ENCODE measurements around the gene LKAAEAR1.

The LKAAEAR1 gene

DNA sequence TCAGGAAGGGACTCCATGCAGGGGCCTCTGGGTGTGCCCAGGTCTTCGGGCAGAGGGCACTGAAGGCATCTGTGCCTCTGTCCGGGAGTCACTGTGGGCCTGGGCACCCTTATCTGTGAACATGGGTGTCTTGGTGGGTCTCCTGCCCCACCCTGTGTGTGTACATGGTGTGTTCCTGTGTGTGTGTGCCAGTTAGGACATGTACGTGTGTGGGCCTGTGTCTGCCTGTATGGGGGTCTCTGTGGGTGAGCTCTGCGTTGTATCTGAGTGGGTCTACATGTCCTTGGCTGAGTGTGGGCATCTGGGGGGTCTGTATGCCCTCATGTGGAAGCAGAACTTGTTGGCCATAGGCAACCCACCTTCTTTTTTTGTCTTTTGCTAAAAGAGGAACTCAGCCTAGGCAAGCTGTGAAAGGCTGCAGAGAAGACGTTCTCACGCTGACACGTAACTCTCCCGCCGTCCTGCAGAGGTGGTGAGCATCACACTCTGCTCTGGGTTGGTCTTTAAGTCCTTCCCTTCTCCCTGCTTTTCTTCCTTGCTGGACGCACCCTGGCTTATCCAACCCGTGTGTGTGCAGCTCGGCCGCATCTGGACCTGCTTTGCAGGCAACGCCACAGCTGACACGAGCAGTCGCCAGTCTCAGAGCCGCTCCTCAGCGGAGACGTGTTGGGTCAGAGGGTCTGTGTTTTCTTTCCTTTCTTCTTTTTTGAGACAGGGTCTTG is 23.7 kb upstream of the LKAAEAR1 start:
- TF ChIP-seq FOXM1 (IDR thresholded peaks at IDR 0.05; ENCODE audit: borderline replicate concordance, low read depth) (no peak), ZBTB7A (IDR thresholded peaks at IDR 0.05; ENCODE audit: low read depth) (no peak), TAF1 (IDR thresholded peaks at IDR 0.05; ENCODE audit: low read depth) (no peak)

DNA sequence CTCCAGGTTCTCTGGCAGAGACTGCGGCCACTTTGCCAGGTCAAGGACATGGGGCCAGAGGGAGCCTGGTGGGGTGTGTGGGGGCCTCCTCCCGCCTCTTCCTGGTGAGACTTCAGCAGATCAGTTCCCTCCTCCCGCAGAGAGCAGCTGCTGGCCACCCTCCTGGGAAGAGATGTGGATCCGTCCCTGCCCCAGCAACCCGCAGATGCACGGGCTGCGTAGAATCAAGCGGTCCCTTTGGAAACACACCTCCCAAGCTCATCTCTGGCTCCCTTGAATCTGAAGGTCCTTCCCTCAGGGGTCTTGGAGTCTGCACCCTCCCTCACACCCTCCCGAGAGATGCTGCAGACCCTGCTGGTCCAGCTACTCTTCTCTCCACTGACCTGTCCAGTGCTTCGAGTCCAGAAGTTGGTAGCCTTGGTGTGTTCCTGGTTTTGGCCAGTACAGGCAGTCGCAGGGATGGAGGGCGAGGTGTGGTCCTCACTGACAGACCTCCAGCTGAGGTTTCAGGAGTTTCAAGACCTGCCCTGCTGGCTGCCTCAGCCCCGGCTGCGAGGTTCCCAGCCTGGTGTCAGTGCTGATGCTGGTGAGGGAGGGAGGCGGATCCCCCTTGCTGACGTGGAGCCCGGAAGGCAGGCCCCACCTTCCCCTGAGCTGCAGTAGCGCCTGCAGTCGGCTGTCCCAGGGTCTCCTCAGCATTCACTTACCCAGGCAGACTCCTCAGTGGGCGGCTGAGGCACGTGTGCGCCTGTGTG is 23.0 kb upstream of the LKAAEAR1 start, which contains the start of gene NPBWR2:
TSS of gene NPBWR2 (minus strand) at position 585 of the 755 bp plus-strand sequence. CDS start 734 bp downstream, outside the sequence.
- no peak for TF ChIP-seq TEAD4 (IDR thresholded peaks at IDR 0.05)
- TF ChIP-seq FOXM1 (IDR thresholded peaks at IDR 0.05; ENCODE audit: borderline replicate concordance, low read depth): no peak
- TF ChIP-seq ZBTB7A (IDR thresholded peaks at IDR 0.05; ENCODE audit: low read depth): no peak
- no peak for TF ChIP-seq RAD21 (IDR thresholded peaks at IDR 0.05; ENCODE audit: low read depth)

DNA sequence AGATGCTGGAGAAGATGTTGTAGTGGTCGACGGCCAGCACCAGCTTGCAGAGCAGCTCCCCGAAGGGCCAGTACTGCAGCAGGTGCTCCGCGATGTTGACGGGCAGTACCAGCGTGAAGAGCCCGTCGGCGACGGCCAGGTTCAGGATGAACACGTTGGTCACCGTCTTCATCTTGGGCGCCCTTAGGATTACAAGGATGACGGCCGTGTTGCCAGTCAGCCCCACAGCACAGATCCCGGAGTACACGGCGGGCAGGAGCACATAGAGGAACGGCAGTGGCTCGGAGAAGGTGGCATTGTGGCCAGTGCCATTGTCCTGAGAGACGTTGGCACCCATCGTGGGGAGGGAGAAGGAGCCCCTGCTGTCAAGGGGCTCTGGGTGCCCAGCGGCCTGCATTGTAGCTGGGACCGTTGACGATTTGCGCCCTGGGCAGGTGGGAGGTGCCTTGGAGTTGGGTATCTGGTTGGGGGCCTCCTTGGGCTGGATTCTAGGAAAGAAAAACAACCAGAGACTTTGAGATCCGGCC is 22.3 kb upstream of the LKAAEAR1 start:
- TF ChIP-seq ZBTB7A (IDR thresholded peaks at IDR 0.05; ENCODE audit: low read depth) (no peak), TCF12 (IDR thresholded peaks at IDR 0.05; ENCODE audit: low read depth) (no peak), CREB1 (IDR thresholded peaks at IDR 0.05; ENCODE audit: low read depth) (no peak), EP300 (IDR thresholded peaks at IDR 0.05; ENCODE audit: borderline replicate concordance) (no peak), NFIC (IDR thresholded peaks at IDR 0.05) (no peak), TEAD4 (IDR thresholded peaks at IDR 0.05) (no peak), YY1 (IDR thresholded peaks at IDR 0.05; ENCODE audit: low read depth) (no peak), TAF1 (IDR thresholded peaks at IDR 0.05; ENCODE audit: low read depth) (no peak), EGR1 (IDR thresholded peaks at IDR 0.05) (no peak), FOXM1 (IDR thresholded peaks at IDR 0.05; ENCODE audit: borderline replicate concordance, low read depth) (no peak), CEBPB (IDR thresholded peaks at IDR 0.05) (no peak), RAD21 (IDR thresholded peaks at IDR 0.05; ENCODE audit: low read depth) (no peak)
- TF ChIP-seq, protein P1, sequence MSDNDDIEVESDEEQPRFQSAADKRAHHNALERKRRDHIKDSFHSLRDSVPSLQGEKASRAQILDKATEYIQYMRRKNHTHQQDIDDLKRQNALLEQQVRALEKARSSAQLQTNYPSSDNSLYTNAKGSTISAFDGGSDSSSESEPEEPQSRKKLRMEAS (IDR thresholded peaks at IDR 0.05): no peak
- TF ChIP-seq, protein P2, sequence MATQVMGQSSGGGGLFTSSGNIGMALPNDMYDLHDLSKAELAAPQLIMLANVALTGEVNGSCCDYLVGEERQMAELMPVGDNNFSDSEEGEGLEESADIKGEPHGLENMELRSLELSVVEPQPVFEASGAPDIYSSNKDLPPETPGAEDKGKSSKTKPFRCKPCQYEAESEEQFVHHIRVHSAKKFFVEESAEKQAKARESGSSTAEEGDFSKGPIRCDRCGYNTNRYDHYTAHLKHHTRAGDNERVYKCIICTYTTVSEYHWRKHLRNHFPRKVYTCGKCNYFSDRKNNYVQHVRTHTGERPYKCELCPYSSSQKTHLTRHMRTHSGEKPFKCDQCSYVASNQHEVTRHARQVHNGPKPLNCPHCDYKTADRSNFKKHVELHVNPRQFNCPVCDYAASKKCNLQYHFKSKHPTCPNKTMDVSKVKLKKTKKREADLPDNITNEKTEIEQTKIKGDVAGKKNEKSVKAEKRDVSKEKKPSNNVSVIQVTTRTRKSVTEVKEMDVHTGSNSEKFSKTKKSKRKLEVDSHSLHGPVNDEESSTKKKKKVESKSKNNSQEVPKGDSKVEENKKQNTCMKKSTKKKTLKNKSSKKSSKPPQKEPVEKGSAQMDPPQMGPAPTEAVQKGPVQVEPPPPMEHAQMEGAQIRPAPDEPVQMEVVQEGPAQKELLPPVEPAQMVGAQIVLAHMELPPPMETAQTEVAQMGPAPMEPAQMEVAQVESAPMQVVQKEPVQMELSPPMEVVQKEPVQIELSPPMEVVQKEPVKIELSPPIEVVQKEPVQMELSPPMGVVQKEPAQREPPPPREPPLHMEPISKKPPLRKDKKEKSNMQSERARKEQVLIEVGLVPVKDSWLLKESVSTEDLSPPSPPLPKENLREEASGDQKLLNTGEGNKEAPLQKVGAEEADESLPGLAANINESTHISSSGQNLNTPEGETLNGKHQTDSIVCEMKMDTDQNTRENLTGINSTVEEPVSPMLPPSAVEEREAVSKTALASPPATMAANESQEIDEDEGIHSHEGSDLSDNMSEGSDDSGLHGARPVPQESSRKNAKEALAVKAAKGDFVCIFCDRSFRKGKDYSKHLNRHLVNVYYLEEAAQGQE (IDR thresholded peaks at IDR 0.05; ENCODE audit: low read depth): no peak
- TF ChIP-seq, protein P3, sequence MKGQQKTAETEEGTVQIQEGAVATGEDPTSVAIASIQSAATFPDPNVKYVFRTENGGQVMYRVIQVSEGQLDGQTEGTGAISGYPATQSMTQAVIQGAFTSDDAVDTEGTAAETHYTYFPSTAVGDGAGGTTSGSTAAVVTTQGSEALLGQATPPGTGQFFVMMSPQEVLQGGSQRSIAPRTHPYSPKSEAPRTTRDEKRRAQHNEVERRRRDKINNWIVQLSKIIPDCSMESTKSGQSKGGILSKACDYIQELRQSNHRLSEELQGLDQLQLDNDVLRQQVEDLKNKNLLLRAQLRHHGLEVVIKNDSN (IDR thresholded peaks at IDR 0.05): no peak

DNA sequence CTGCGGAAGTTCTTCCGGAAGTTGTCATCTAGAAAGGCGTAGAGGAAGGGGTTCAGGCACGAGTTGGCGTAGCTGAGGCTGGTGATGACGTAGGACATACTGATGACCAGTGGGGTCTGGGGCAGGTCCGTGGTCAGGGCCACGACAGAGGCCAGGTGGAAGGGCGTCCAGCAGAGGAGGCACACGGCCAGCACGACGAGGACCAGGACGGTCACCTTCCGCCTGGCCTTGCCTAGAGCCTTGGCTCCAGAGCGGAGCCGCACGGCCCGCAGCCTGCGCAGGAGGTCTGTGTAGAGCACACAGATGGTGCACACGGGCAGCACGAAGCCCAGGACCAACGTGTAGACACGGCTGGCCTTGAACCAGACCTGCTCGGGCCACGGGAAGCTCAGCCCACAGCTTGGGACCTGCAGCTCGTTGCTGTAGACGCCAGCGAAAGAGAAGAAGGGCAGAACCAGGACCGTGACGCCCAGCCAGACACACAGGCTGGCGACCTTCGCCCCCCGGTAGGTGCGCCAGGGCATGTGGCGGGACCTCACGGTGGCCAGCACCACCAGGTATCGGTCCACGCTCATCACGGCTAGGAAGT is 21.7 kb upstream of the LKAAEAR1 start:
- TF ChIP-seq YY1 (IDR thresholded peaks at IDR 0.05; ENCODE audit: low read depth) (no peak), TCF12 (IDR thresholded peaks at IDR 0.05; ENCODE audit: low read depth) (no peak), RAD21 (IDR thresholded peaks at IDR 0.05; ENCODE audit: low read depth) (no peak), NFIC (IDR thresholded peaks at IDR 0.05) (no peak), EP300 (IDR thresholded peaks at IDR 0.05; ENCODE audit: borderline replicate concordance) (no peak), ZBTB7A (IDR thresholded peaks at IDR 0.05; ENCODE audit: low read depth) (no peak), TAF1 (IDR thresholded peaks at IDR 0.05; ENCODE audit: low read depth) (no peak), CEBPB (IDR thresholded peaks at IDR 0.05) (no peak), TEAD4 (IDR thresholded peaks at IDR 0.05) (no peak), FOXM1 (IDR thresholded peaks at IDR 0.05; ENCODE audit: borderline replicate concordance, low read depth) (no peak)
- TF ChIP-seq, protein P3 (IDR thresholded peaks at IDR 0.05): no peak
- TF ChIP-seq, protein P2 (IDR thresholded peaks at IDR 0.05; ENCODE audit: low read depth): no peak
- TF ChIP-seq, protein P1 (IDR thresholded peaks at IDR 0.05): no peak
